SK-N-SH (cell line): ENCODE measurements around the gene STAP2.

Experiments
- ELF1 ChIP-seq: IDR thresholded peaks from 2 replicates; pipeline ENCODE4 v1.4.0; 2012
- EP300 ChIP-seq, 2 experiments: IDR thresholded peaks; 2 replicates each; pipeline versions ENCODE4 v1.4.0 to v1.6.1; 2012; ENCODE audit warnings: borderline replicate concordance in 1 of 2, low read depth in 1 of 2, low read length in 1 of 2
- EZH2phosphoT487 ChIP-seq: fragments of 200-600 bp; sonication (generic); IDR thresholded peaks from 2 replicates; pipeline ENCODE4 v1.6.1; 2017; ENCODE audit warnings: low read depth, mixed run types, mild to moderate bottlenecking, antibody characterized with exemption, moderate library complexity, borderline replicate concordance
- GABPA ChIP-seq: IDR thresholded peaks from 2 replicates; pipeline ENCODE4 v1.4.0; 2012; ENCODE audit warnings: low read depth, mild to moderate bottlenecking
- JUND ChIP-seq: IDR thresholded peaks from 2 replicates; pipeline ENCODE4 v1.4.0; 2012
- NFIC ChIP-seq: IDR thresholded peaks from 2 replicates; pipeline ENCODE4 v1.4.0; 2012; ENCODE audit warnings: borderline replicate concordance
- POLR2AphosphoS5 ChIP-seq: IDR thresholded peaks from 2 replicates; pipeline ENCODE4 v1.6.1; 2012; ENCODE audit warnings: low read depth, low read length
- RAD21 ChIP-seq: IDR thresholded peaks from 2 replicates; pipeline ENCODE4 v1.6.1; 2012; ENCODE audit warnings: mild to moderate bottlenecking, low read length
- REST ChIP-seq: IDR thresholded peaks from 2 replicates; pipeline ENCODE4 v1.6.1; 2012; ENCODE audit warnings: mild to moderate bottlenecking, low read depth, low read length, moderate library complexity
- TCF12 ChIP-seq: IDR thresholded peaks from 2 replicates; pipeline ENCODE4 v1.4.0; 2012
- YY1 ChIP-seq: IDR thresholded peaks from 2 replicates; pipeline ENCODE4 v1.4.0; 2012; ENCODE audit warnings: low read depth, mild to moderate bottlenecking
- ZBTB33 ChIP-seq: IDR thresholded peaks from 2 replicates; pipeline ENCODE4 v1.4.0; 2012; ENCODE audit warnings: low read depth, borderline replicate concordance
- TF ChIP-seq, protein P1 (sequence below): fragments of 200-600 bp; sonication (generic); IDR thresholded peaks from 2 replicates; pipeline ENCODE4 v1.6.1; 2017; ENCODE audit warnings: antibody characterized with exemption, mild to moderate bottlenecking, moderate library complexity

- TF ChIP-seq GABPA (no peak), REST (no peak), EZH2phosphoT487 (no peak), POLR2AphosphoS5 (no peak), EP300 (IDR thresholded peaks at IDR 0.05; ENCODE audit: borderline replicate concordance in 1 of 2, low read depth in 1 of 2, low read length in 1 of 2) (no peak), ZBTB33 (no peak), JUND (no peak), TCF12 (no peak), YY1 (no peak), ELF1 (no peak), RAD21 (no peak), NFIC (no peak)
- TF ChIP-seq, protein P1, sequence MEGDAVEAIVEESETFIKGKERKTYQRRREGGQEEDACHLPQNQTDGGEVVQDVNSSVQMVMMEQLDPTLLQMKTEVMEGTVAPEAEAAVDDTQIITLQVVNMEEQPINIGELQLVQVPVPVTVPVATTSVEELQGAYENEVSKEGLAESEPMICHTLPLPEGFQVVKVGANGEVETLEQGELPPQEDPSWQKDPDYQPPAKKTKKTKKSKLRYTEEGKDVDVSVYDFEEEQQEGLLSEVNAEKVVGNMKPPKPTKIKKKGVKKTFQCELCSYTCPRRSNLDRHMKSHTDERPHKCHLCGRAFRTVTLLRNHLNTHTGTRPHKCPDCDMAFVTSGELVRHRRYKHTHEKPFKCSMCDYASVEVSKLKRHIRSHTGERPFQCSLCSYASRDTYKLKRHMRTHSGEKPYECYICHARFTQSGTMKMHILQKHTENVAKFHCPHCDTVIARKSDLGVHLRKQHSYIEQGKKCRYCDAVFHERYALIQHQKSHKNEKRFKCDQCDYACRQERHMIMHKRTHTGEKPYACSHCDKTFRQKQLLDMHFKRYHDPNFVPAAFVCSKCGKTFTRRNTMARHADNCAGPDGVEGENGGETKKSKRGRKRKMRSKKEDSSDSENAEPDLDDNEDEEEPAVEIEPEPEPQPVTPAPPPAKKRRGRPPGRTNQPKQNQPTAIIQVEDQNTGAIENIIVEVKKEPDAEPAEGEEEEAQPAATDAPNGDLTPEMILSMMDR, result no peak
Observed at GRCh38 chr19:4350111-4350510, 11.5 kb upstream of the STAP2 start.
